Sciatic nerve (tissue), 2 donors: Measurements from ENCODE around the gene LSAMP. TPM values are rescaled to one million over a fixed set of nuclear protein-coding genes. Genes with fewer than 3 reads are reported as not detected.

Experiments
- ATAC-seq: fragments of 200-7000 bp; cut with Tn5 transposase; one replicate; pipeline ENCODE4 v1.9.1; 2020; ENCODE audit warnings: mild to moderate bottlenecking, moderate library complexity
- DNase-seq: peaks from one replicate; pipeline ENCODE4 v3.0.0-alpha.2; 2020; ENCODE audit warnings: low spot score
- intact Hi-C: fragments of 100-400 bp; cut with DNase I; formaldehyde crosslinking; loops from one replicate; pipeline ENCODE4 v1.14.2; 2022
- total RNA-seq: library from RNA; stranded (reverse); fragmentation: NEBNext Ultra II Directional; extraction: Animal tissue kit (Norgen Biotek cat#: 25700); gene quantifications from one replicate; pipeline ENCODE4 v1.2.1, GENCODE V29; 2021
- donor health status: DM: no; HTN: no; CAD: no.
- donor health status: DM: no; HTN: no; CAD: no.

LSAMP gene
- total RNA-seq, 1 donor from 2014 or later, result 5.3 TPM

GRCh38 chr3:116386168-116386567 is 59.1 kb downstream of the LSAMP start:
- no peak for DNase-seq
- ATAC-seq, result no peak
- intact Hi-C loops, result no loop called here

GRCh38 chr3:116384717-116385116 is 60.6 kb downstream of the LSAMP start:
- intact Hi-C loops, result no loop called here
- DNase-seq (no peak), ATAC-seq (no peak)

DNA sequence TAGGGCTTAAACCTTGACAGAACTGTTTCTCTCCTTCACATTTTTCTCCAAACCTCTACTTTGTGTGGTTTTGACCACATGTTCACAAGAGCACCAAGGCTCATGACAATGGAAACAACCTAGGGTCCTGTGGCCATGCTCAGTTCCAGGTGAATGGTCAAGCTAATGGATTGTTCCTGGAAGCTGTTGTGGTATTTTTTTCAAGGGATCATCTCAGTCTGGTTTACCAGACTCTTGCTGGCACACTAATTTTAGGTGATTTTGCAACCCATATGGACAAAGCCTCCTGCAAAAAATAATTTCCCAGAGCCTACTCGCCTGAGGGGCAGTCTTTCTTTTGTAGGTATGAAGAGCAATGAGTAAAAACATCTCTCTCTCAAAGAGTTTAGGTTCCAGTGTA is 67.2 kb downstream of the LSAMP start:
- no peak for ATAC-seq
- intact Hi-C loops, result no loop called here
- no peak for DNase-seq

DNA sequence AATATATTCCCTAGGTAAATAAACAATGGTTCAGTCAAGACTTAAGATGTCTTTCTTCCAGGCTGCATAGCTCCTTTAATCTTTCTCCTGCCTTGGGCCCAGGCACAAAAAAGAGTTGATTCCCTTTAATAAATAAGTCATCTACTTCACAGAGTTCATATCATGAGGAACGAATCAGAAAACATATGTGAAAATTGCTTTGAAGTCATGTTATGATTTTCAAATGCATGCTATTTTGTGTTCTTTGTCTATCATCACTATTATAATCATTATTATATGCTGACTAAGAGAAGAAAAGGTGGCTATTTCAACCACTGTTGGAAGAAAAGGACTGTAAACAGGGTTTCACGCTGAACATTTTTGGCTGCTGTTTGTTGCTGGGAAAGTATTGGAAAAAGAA is 70.4 kb downstream of the LSAMP start:
- DNase-seq (no peak), ATAC-seq (no peak)
- intact Hi-C loops, result no loop called here

GRCh38 chr3:116367761-116368395 is 77.4 kb downstream of the LSAMP start:
- no peak for DNase-seq
- intact Hi-C loops, result no loop called here
- ATAC-seq, result no peak

DNA sequence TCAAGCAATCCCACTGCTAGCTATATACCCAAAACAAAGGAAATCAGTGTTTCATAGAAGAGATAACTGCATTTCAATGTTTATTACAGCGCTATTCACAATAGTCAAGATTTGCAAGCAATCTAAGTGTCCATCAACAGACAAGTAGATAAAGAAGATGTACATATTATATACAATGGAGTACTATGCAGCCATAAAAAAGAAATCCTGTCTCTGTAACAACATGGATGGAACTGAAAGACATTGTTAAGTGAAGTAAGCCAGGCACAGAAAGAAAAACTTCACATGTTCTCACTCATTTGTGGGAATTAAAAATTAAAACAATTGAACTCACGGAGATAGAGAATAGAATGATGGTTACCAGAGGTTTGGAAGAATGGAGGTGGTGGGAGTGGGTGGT is 89.2 kb downstream of the LSAMP start:
- DNase-seq (no peak), ATAC-seq (no peak)
- intact Hi-C loops, result no loop called here

DNA sequence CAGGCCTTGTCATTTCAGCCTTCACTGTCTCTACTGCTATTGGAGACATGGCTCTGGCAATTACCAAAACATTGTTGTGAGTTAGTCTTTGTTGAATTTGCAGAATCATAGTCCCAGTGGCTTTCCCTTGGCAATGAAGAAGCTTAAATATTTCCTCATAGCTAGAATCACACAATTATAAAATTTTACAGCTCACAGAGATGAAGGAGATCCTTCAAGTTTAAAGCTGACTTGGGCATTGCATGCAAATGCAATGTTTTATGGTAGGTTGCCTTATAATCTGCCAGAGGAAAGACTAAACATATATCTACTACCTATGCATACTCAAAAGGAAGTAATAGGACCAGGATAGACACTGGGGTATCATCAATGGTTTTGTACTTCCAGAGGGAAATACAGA is 90.9 kb downstream of the LSAMP start:
- DNase-seq (no peak), ATAC-seq (no peak)
- intact Hi-C loops, result no loop called here

DNA sequence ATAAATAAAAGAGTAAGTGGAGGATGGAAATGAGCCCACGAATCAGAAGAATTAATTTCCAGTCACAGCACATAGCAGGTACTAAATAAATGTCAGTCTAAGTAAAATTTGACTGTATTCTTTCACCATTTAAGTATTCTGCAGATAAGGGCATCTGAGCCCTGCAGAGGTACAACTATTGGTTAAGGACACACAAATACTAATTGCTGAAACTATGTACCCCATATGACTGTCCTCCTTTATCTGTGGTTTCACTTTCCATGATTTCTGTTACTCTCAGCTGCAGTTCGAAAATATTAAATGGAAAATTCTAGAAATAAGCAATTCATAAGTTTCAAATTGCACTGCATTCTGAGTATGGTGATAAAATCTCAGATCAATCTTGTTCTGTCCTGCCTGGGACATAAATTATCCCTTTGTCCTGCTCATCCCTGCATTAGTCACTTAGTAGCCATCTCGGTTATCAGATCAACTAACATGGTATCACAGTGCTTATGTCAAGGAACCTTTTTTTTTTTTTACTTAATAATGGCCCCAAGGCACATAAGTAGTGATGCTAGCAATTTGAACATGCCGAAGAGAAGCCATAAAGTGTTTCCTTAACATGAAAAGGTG is 95.1 kb downstream of the LSAMP start:
- no peak for ATAC-seq
- intact Hi-C loops, result no loop called here
- no peak for DNase-seq

GRCh38 chr3:116348216-116348615 is 97.1 kb downstream of the LSAMP start:
- ATAC-seq, result no peak
- intact Hi-C loops, result no loop called here
- DNase-seq, result no peak

- no peak for DNase-seq
- ATAC-seq, result no peak
- intact Hi-C loops, result no loop called here
Measured at GRCh38 chr3:116342499-116342898, 102.8 kb downstream of the LSAMP start.

DNA sequence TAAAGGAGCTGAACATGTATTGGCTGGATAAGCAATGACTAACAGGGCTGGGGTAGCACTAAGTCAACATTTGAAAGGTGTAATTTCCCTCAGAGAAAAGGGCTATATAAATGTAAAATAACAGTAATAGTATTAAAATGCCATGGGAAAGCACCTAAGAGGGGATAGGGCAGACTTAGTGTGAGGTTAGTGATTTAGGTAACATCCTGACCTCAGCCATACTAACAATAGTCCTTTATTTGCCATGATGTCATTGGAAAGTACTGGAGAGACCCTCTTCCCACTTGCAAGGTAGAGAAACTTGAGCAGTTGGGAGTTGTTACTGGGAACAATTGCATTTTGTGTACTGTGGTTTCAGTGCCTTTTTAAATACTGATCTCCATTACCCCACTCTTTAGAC is 103.4 kb downstream of the LSAMP start:
- DNase-seq (no peak), ATAC-seq (no peak)
- intact Hi-C loops, result no loop called here

DNA sequence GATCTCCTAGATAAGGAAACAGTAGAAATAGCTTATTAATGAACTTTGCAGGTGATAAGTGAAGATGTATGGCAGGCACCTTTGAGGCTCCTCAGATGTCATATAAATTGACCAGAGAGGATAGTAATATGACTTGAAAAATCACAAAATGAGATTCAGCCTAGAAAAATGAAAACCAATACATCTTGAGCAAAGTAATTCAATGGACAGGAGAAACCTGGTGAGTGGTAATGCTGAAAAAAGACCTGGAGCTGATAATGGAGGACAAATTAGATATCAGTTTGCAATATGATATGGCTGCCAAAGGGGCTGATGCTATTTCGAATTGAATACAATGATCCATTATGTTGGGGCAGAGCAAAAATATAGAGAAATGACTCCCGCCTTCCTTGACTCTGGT is 103.9 kb downstream of the LSAMP start:
- intact Hi-C loops, result no loop called here
- DNase-seq (no peak), ATAC-seq (no peak)

DNA sequence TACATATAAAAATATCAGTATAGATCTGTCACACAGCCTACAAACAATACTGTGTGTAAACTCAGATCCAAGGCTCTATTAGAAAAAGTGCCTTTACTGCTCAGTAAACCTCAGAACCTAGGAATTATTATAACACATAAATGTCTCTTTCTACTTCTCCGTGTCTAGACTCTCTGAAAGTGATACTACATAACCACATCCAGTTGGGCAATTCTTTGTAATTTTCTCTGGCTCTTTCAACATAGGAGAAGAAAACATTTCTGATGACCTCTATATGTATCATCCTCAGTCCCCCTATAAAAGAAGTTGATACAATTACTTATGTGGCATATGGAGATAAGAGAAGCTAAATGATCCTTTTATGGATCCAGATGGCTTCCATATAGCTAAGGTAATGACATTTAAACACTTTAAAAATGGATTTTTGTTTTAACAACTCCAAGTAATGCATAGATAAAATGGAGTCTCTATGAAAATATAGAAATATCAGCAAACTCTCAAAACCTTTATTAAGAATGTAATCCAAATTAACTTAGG is 104.5 kb downstream of the LSAMP start:
- no peak for DNase-seq
- intact Hi-C loops, result no loop called here
- no peak for ATAC-seq

- ATAC-seq (no peak), DNase-seq (no peak)
- intact Hi-C loops, result no loop called here
Measured at GRCh38 chr3:116339441-116340028, 105.8 kb downstream of the LSAMP start.

GRCh38 chr3:116338713-116339112 is 106.6 kb downstream of the LSAMP start:
- intact Hi-C loops, result no loop called here
- ATAC-seq (no peak), DNase-seq (no peak)

- ATAC-seq (no peak), DNase-seq (no peak)
- intact Hi-C loops, result no loop called here
Measured at GRCh38 chr3:116337229-116337628, 108.1 kb downstream of the LSAMP start.

GRCh38 chr3:116331380-116331779 is 113.9 kb downstream of the LSAMP start:
- ATAC-seq, result no peak
- intact Hi-C loops, result no loop called here
- DNase-seq, result no peak

- no peak for ATAC-seq
- intact Hi-C loops, result no loop called here
- no peak for DNase-seq
Measured at GRCh38 chr3:116322750-116323375, 122.4 kb downstream of the LSAMP start.

- DNase-seq (no peak), ATAC-seq (no peak)
- intact Hi-C loops, result no loop called here
Measured at GRCh38 chr3:116318370-116318769, 126.9 kb downstream of the LSAMP start.

GRCh38 chr3:116316771-116317170 is 128.5 kb downstream of the LSAMP start:
- intact Hi-C loops, result no loop called here
- DNase-seq (no peak), ATAC-seq (no peak)
